Smooth muscle cell of bladder (primary cell): ENCODE data around the gene USP17L30. TPM values are rescaled to one million over a fixed set of nuclear protein-coding genes. Genes with fewer than 3 reads are reported as not detected.

Experiments
- total RNA-seq: library from RNA; depleted of rRNA; stranded (reverse); fragments of >200 nt; gene quantifications from 2 replicates; pipeline ENCODE4 v1.2.3, GENCODE V29; 2014

The USP17L30 gene, protein sequence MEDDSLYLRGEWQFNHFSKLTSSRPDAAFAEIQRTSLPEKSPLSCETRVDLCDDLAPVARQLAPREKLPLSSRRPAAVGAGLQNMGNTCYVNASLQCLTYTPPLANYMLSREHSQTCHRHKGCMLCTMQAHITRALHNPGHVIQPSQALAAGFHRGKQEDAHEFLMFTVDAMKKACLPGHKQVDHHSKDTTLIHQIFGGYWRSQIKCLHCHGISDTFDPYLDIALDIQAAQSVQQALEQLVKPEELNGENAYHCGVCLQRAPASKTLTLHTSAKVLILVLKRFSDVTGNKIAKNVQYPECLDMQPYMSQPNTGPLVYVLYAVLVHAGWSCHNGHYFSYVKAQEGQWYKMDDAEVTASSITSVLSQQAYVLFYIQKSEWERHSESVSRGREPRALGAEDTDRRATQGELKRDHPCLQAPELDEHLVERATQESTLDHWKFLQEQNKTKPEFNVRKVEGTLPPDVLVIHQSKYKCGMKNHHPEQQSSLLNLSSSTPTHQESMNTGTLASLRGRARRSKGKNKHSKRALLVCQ
- total RNA-seq: not detected in 2 replicates

DNA sequence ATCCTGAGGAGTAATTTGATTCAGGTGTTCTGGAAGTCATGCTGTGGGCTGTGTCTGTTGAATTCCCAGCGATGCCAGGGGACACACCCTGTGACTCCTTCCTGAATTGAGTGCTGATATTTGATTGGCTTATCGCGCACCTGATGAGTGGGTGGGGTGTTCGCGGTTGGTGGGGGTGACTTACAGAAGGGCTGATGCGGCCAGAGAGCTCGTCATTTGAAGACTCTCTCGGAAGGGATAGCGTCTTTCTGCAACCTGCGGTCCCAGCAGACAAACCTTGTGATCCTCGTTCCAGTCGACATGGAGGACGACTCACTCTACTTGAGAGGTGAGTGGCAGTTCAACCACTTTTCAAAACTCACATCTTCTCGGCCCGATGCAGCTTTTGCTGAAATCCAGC, at the start of gene USP17L30:
Gene USP17L30, plus strand, starts transcription at position 301 of the 400 bp plus-strand sequence. Its CDS starts 0 bp downstream, at position 301.

DNA sequence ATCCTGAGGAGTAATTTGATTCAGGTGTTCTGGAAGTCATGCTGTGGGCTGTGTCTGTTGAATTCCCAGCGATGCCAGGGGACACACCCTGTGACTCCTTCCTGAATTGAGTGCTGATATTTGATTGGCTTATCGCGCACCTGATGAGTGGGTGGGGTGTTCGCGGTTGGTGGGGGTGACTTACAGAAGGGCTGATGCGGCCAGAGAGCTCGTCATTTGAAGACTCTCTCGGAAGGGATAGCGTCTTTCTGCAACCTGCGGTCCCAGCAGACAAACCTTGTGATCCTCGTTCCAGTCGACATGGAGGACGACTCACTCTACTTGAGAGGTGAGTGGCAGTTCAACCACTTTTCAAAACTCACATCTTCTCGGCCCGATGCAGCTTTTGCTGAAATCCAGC, 38.1 kb upstream of the USP17L30 start, which contains the start of gene USP17L24:
Gene USP17L24, plus strand, starts transcription at position 301 of the 400 bp plus-strand sequence. Its CDS starts 0 bp downstream, at position 301.

DNA sequence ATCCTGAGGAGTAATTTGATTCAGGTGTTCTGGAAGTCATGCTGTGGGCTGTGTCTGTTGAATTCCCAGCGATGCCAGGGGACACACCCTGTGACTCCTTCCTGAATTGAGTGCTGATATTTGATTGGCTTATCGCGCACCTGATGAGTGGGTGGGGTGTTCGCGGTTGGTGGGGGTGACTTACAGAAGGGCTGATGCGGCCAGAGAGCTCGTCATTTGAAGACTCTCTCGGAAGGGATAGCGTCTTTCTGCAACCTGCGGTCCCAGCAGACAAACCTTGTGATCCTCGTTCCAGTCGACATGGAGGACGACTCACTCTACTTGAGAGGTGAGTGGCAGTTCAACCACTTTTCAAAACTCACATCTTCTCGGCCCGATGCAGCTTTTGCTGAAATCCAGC, 33.3 kb upstream of the USP17L30 start, which contains the start of gene USP17L25:
Gene USP17L25, plus strand, starts transcription at position 301 of the 400 bp plus-strand sequence. Its CDS starts 0 bp downstream, at position 301.

DNA sequence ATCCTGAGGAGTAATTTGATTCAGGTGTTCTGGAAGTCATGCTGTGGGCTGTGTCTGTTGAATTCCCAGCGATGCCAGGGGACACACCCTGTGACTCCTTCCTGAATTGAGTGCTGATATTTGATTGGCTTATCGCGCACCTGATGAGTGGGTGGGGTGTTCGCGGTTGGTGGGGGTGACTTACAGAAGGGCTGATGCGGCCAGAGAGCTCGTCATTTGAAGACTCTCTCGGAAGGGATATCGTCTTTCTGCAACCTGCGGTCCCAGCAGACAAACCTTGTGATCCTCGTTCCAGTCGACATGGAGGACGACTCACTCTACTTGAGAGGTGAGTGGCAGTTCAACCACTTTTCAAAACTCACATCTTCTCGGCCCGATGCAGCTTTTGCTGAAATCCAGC, 28.6 kb upstream of the USP17L30 start, which contains the start of gene USP17L26:
Gene USP17L26, plus strand, starts transcription at position 301 of the 400 bp plus-strand sequence. Its CDS starts 0 bp downstream, at position 301.

DNA sequence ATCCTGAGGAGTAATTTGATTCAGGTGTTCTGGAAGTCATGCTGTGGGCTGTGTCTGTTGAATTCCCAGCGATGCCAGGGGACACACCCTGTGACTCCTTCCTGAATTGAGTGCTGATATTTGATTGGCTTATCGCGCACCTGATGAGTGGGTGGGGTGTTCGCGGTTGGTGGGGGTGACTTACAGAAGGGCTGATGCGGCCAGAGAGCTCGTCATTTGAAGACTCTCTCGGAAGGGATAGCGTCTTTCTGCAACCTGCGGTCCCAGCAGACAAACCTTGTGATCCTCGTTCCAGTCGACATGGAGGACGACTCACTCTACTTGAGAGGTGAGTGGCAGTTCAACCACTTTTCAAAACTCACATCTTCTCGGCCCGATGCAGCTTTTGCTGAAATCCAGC, 23.8 kb upstream of the USP17L30 start, which contains the start of gene USP17L5:
Gene USP17L5, plus strand, starts transcription at position 301 of the 400 bp plus-strand sequence. Its CDS starts 0 bp downstream, at position 301.

DNA sequence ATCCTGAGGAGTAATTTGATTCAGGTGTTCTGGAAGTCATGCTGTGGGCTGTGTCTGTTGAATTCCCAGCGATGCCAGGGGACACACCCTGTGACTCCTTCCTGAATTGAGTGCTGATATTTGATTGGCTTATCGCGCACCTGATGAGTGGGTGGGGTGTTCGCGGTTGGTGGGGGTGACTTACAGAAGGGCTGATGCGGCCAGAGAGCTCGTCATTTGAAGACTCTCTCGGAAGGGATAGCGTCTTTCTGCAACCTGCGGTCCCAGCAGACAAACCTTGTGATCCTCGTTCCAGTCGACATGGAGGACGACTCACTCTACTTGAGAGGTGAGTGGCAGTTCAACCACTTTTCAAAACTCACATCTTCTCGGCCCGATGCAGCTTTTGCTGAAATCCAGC, 19.1 kb upstream of the USP17L30 start, which contains the start of gene USP17L27:
Gene USP17L27, plus strand, starts transcription at position 301 of the 400 bp plus-strand sequence. Its CDS starts 0 bp downstream, at position 301.

DNA sequence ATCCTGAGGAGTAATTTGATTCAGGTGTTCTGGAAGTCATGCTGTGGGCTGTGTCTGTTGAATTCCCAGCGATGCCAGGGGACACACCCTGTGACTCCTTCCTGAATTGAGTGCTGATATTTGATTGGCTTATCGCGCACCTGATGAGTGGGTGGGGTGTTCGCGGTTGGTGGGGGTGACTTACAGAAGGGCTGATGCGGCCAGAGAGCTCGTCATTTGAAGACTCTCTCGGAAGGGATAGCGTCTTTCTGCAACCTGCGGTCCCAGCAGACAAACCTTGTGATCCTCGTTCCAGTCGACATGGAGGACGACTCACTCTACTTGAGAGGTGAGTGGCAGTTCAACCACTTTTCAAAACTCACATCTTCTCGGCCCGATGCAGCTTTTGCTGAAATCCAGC, 14.3 kb upstream of the USP17L30 start, which contains the start of gene USP17L28:
Gene USP17L28, plus strand, starts transcription at position 301 of the 400 bp plus-strand sequence. Its CDS starts 0 bp downstream, at position 301.

DNA sequence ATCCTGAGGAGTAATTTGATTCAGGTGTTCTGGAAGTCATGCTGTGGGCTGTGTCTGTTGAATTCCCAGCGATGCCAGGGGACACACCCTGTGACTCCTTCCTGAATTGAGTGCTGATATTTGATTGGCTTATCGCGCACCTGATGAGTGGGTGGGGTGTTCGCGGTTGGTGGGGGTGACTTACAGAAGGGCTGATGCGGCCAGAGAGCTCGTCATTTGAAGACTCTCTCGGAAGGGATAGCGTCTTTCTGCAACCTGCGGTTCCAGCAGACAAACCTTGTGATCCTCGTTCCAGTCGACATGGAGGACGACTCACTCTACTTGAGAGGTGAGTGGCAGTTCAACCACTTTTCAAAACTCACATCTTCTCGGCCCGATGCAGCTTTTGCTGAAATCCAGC, 9.6 kb upstream of the USP17L30 start, which contains the start of gene USP17L29:
Gene USP17L29, plus strand, starts transcription at position 301 of the 400 bp plus-strand sequence. Its CDS starts 0 bp downstream, at position 301.

Other genes with a start within 250 kb of the USP17L30 start
- not detected in 2 replicates for gene FAM90A26, start 192.7 kb upstream of the USP17L30 start, total RNA-seq
- gene USP17L10, start 152.5 kb upstream of the USP17L30 start, total RNA-seq: not detected in 2 replicates
- under 0.01 TPM in 1 of 2 replicates, not detected in the other for gene USP17L11, start 147.7 kb upstream of the USP17L30 start, total RNA-seq
- gene USP17L12, start 143.0 kb upstream of the USP17L30 start, total RNA-seq: not detected in 2 replicates
- gene USP17L13, start 138.2 kb upstream of the USP17L30 start, total RNA-seq: not detected in 2 replicates
- not detected in 2 replicates for gene USP17L15, start 128.7 kb upstream of the USP17L30 start, total RNA-seq
- gene USP17L17, start 119.2 kb upstream of the USP17L30 start, total RNA-seq: not detected in 2 replicates
- not detected in 2 replicates for gene USP17L18, start 114.5 kb upstream of the USP17L30 start, total RNA-seq
- not detected in 2 replicates for gene USP17L19, start 109.8 kb upstream of the USP17L30 start, total RNA-seq
- not detected in 2 replicates for gene USP17L20, start 105.0 kb upstream of the USP17L30 start, total RNA-seq
- gene USP17L21, start 100.3 kb upstream of the USP17L30 start, total RNA-seq: not detected in 2 replicates
- not detected in 2 replicates for gene USP17L22, start 95.5 kb upstream of the USP17L30 start, total RNA-seq
- not detected in 2 replicates for gene USP17L24, start 38.0 kb upstream of the USP17L30 start, total RNA-seq
- not detected in 2 replicates for gene USP17L25, start 33.2 kb upstream of the USP17L30 start, total RNA-seq
- gene USP17L26, start 28.5 kb upstream of the USP17L30 start, total RNA-seq: not detected in 2 replicates
- not detected in 2 replicates for gene USP17L5, start 23.7 kb upstream of the USP17L30 start, total RNA-seq
- gene USP17L27, start 19.0 kb upstream of the USP17L30 start, total RNA-seq: not detected in 2 replicates
- gene USP17L28, start 14.2 kb upstream of the USP17L30 start, total RNA-seq: not detected in 2 replicates
- not detected in 2 replicates for gene USP17L29, start 9.5 kb upstream of the USP17L30 start, total RNA-seq
- not detected in 2 replicates for gene DEFB131A, start 81.3 kb downstream of the USP17L30 start, total RNA-seq